ENCODE data around the gene CREB3. TPM values are rescaled to one million over a fixed set of nuclear protein-coding genes. Genes with fewer than 3 reads are reported as not detected.

CREB3 gene
- total RNA-seq, 1 experiment from 2014 or later = 26.5 TPM

GRCh38 chr9:35686222-35687203 is 46.0 kb upstream of the CREB3 start:
- intact Hi-C loops (cut with micrococcal nuclease; ENCODE audit: unreplicated experiment) = no loop called here
- CTCF ChIA-PET = interaction anchor here (0.6 to 0.7 kb wide), 2 partner anchors 10 to 75 kb away, joined by 3 to 6 read pairs; no protein-coding TSS in a partner anchor
- Mint-ChIP-seq H3K27me3 (ENCODE audit: unreplicated experiment) (no peaks in the 10 kb centered on the region), H3K4me1 (ENCODE audit: low read depth, unreplicated experiment) (peaks cover 9% of the 10 kb centered on the region), H3K27ac (ENCODE audit: unreplicated experiment) (no peak overlapping the region), H3K36me3 (ENCODE audit: insufficient read depth, unreplicated experiment) (peaks cover 58% of the 10 kb centered on the region), H3K4me3 (ENCODE audit: low read depth, unreplicated experiment) (no peak overlapping the region), H3K9me3 (ENCODE audit: low read depth, unreplicated experiment) (no peaks in the 10 kb centered on the region)
- no TSS peak for BruUV-seq (replicated peaks)
- no peak for TF ChIP-seq CTCF (IDR thresholded peaks at IDR 0.05; ENCODE audit: unreplicated experiment)
- no peak for DNase-seq

GRCh38 chr9:35687306-35687705 is 45.2 kb upstream of the CREB3 start:
- no peaks in the 10 kb centered on the region for H3K9me3 Mint-ChIP-seq (ENCODE audit: low read depth, unreplicated experiment)
- no peak for DNase-seq
- peak overlapping the region; percentile 73 for H3K27ac Mint-ChIP-seq (ENCODE audit: unreplicated experiment)
- peak overlapping the region; percentile 19 for H3K4me3 Mint-ChIP-seq (ENCODE audit: low read depth, unreplicated experiment)
- H3K4me1 Mint-ChIP-seq (ENCODE audit: low read depth, unreplicated experiment) = peaks cover 8% of the 10 kb centered on the region
- H3K27me3 Mint-ChIP-seq (ENCODE audit: unreplicated experiment) = no peaks in the 10 kb centered on the region
- BruUV-seq (replicated peaks) = no TSS peak
- CTCF ChIA-PET = interaction anchor here (2.9 kb wide), 1 partner anchor 26 kb away, joined by 7 read pairs; no protein-coding TSS in a partner anchor
- intact Hi-C loops (cut with micrococcal nuclease; ENCODE audit: unreplicated experiment) = no loop called here
- H3K36me3 Mint-ChIP-seq (ENCODE audit: insufficient read depth, unreplicated experiment) = peaks cover 53% of the 10 kb centered on the region
- TF ChIP-seq CTCF (IDR thresholded peaks at IDR 0.05; ENCODE audit: unreplicated experiment) = no peak

- Mint-ChIP-seq H3K4me1 (ENCODE audit: low read depth, unreplicated experiment) (peaks cover 8% of the 10 kb centered on the region), H3K36me3 (ENCODE audit: insufficient read depth, unreplicated experiment) (peaks cover 53% of the 10 kb centered on the region), H3K9me3 (ENCODE audit: low read depth, unreplicated experiment) (no peaks in the 10 kb centered on the region), H3K27me3 (ENCODE audit: unreplicated experiment) (no peaks in the 10 kb centered on the region), H3K27ac (ENCODE audit: unreplicated experiment) (no peak overlapping the region), H3K4me3 (ENCODE audit: low read depth, unreplicated experiment) (peak overlapping the region; percentile 87)
- no peak for TF ChIP-seq CTCF (IDR thresholded peaks at IDR 0.05; ENCODE audit: unreplicated experiment)
- BruUV-seq (replicated peaks) = no TSS peak
- DNase-seq = no peak
- intact Hi-C loops (cut with micrococcal nuclease; ENCODE audit: unreplicated experiment) = no loop called here
- CTCF ChIA-PET = interaction anchor here (0.6 to 2.9 kb wide), 6 partner anchors 13 to 1548 kb away, joined by 3 to 7 read pairs (median 3); partner anchors contain the start of genes ARHGEF39 and CA9
These were observed 44.4 kb upstream of the CREB3 start for GRCh38 chr9:35687972-35688557.

GRCh38 chr9:35688558-35689541 is 43.6 kb upstream of the CREB3 start:
- CTCF ChIA-PET = interaction anchor here (0.6 to 2.9 kb wide), 6 partner anchors 14 to 1549 kb away, joined by 3 to 7 read pairs (median 3); partner anchors contain the start of genes ARHGEF39 and CA9
- H3K27me3 Mint-ChIP-seq (ENCODE audit: unreplicated experiment) = no peaks in the 10 kb centered on the region
- TF ChIP-seq CTCF (IDR thresholded peaks at IDR 0.05; ENCODE audit: unreplicated experiment) = no peak
- peak overlapping the region; percentile 87 for H3K4me3 Mint-ChIP-seq (ENCODE audit: low read depth, unreplicated experiment)
- BruUV-seq (replicated peaks) = no TSS peak
- peaks cover 8% of the 10 kb centered on the region for H3K4me1 Mint-ChIP-seq (ENCODE audit: low read depth, unreplicated experiment)
- intact Hi-C loops (cut with micrococcal nuclease; ENCODE audit: unreplicated experiment) = no loop called here
- no peak for DNase-seq
- peaks cover 53% of the 10 kb centered on the region for H3K36me3 Mint-ChIP-seq (ENCODE audit: insufficient read depth, unreplicated experiment)
- no peaks in the 10 kb centered on the region for H3K9me3 Mint-ChIP-seq (ENCODE audit: low read depth, unreplicated experiment)
- H3K27ac Mint-ChIP-seq (ENCODE audit: unreplicated experiment) = peak overlapping the region; percentile 95

All from Calu3 (cell line).